GM10266 (cell line): Measurements from ENCODE around the gene GATB.

Experiments
- DNase-seq: peaks from one replicate; pipeline ENCODE4 v3.0.0; 2012; ENCODE audit errors: extremely low spot score
- TF ChIP-seq, protein P1 (sequence below): IDR thresholded peaks from 2 replicates; pipeline ENCODE4 v1.5.1; 2012; ENCODE audit warnings: mild to moderate bottlenecking, low read depth; ENCODE audit not compliant: control insufficient read depth, insufficient read depth; ENCODE audit errors: missing control alignments

Gene GATB

DNA sequence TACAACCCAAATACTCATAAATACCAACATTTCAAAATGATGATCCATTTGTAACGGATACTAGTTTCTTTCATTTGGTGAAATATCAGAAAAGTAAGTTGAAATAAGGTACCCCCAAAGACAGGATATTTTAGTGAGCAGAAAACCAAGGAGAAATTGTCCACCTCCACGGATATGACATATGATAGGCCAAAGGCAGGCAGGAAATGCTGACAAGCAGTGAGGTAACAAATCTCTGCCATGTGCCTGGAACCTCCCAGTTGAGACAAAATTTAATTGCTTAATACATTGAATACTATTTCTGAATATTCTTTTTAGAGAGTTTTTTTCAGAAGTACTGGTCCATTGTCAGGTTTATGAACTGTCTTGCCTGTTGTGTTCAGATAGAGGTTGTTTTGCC lies 118.8 kb downstream of the GATB start:
- DNase-seq, result no peak
- TF ChIP-seq, protein P1, sequence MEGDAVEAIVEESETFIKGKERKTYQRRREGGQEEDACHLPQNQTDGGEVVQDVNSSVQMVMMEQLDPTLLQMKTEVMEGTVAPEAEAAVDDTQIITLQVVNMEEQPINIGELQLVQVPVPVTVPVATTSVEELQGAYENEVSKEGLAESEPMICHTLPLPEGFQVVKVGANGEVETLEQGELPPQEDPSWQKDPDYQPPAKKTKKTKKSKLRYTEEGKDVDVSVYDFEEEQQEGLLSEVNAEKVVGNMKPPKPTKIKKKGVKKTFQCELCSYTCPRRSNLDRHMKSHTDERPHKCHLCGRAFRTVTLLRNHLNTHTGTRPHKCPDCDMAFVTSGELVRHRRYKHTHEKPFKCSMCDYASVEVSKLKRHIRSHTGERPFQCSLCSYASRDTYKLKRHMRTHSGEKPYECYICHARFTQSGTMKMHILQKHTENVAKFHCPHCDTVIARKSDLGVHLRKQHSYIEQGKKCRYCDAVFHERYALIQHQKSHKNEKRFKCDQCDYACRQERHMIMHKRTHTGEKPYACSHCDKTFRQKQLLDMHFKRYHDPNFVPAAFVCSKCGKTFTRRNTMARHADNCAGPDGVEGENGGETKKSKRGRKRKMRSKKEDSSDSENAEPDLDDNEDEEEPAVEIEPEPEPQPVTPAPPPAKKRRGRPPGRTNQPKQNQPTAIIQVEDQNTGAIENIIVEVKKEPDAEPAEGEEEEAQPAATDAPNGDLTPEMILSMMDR, result no peak

DNA sequence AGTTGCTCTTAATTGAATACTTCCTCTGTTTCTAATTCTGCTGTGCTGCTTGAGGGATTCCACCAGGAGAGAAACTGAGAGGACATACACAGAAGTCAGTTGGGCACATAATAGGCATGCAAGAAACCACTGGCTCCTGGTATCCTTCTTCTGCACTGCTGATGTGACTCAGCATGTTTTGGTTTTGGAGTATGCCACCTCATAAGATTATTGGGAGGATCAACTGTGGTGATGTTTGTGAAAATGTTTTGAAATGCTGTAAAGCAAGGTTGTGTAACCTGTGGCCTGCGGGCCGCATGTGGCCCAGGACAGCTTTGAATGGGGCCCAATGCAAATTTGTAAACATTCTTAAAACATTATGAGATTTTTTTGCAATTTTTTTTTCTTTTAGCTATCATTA lies 119.6 kb downstream of the GATB start:
- TF ChIP-seq, protein P1, result no peak
- no peak for DNase-seq

DNA sequence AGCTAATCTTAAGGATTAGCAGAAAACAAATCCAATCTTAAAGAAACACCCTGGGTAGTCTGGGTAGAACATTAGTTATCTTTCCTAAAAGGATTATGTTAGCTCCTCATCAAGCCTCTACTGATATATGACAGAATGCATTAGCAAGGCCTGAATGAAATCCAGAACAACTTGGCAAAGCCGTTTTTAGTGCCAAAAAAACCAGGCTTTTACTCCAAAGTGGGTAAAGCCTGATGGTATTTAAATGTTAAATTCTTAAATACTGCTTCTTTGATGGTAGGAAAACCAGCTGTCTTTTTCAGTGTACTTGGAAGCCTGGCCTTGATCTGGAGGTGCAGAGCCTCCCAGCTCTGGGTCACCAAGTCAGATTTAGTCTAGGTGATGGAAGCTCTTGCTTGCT lies 120.4 kb downstream of the GATB start:
- TF ChIP-seq, protein P1, result no peak
- no peak for DNase-seq

DNA sequence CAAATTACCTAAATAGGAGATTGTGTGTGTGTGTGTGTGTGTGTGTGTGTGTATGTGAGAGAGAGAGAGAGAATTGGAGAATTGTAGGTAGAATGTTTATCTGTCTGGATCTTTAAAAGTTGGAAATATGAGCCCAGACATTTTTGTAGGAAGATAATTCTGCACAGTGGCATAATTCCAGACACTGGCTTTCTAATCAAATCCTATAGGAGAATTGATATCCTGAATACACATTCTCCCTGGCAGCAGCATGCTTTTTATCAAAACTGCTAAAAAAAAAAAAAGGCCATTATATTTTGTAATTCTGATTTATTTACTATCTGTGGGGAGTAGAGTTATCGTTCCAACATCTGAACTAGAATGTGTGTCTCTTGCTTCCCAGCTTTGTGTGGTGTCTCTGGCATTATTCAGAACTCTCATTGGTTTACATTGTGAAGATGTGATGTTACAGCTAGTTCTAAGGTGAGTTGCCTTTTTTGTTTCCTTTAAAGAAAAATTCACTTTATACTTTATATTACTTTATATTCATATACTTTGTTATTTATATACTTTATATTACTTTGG lies 122.4 kb downstream of the GATB start:
- TF ChIP-seq, protein P1, result no peak

DNA sequence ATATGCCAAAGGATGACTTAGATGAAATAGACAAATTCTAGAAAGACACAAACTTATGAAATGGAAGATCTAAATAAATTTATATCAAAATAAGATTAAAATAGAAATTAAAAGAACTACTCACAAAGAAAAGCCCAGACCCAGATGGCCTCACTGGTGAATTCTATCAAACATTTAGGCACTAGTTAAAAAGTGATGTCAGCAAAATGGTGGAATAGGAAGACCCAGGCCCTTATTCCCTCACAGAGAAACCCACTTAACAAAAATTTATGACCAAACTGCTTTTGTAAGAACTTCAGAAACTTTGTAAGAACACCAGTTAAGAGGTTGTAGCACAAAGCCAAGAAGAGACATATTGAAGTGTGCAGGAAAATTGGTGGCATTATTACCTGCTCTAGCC lies 129.5 kb downstream of the GATB start:
- no peak for DNase-seq
- TF ChIP-seq, protein P1, result no peak

More for the DNA sequence above, 122.4 kb downstream of the GATB start:
- DNase-seq, result no peak

DNA sequence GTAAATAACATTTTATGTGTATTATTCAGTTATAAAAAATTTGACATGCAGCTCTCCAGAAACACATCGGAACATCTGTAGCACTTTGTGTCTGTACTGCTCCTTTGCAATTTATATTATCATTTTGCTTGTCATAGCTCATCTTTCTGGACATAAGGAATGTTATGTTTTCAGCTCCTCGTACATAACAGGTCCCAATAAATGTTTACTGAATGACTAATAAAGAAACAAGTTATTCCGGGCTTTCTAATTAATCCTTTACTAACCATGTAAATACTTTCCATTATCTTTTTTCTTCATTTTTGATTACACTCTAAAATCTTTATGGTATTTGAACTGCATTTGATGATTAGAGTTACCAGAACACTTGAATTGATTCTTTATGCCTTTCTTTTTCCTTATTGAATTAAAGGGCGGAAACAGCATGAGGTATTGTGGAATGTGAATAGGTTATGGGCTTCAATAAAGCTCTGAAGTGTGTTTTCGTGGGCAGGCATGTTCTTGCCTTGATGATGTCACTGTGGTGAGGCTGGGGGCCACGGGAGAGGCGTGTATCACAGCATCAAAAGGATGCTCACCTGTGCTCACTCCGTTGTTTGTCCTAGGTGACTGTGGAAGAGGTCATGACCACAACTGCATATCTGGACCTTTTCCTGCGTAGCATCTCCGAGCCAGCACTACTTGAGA lies 131.6 kb downstream of the GATB start:
- DNase-seq, result no peak
- TF ChIP-seq, protein P1, result no peak

DNA sequence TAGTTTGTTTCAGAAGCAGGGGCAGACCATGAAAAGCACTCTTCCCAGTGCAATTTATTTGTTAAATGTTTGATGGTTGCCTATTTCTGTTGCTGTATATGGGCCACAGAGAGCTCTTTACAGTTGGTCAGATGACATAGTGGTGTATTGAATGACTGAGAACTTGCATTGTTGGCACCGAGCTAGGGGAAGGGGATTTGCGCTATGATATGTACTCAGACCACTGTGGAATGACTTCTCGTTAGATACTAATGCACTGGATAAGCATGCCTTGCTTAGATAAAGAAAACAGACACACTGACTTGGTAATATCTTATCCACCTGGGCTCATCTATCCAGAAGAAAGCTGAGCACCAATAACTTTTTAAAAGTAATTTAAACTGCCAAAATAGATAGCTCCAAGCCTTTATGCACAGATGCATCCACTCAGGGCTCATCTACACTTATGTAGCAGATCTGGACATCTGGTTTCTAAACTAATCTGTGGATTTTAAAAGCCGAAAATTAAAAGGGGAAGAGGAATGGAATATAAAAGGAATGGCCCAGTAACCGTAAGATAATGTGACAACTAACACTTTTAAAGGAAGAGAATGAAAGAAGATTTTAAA lies 132.7 kb downstream of the GATB start:
- TF ChIP-seq, protein P1, result no peak
- DNase-seq, result no peak
